ENCODE data around the gene RPP40.

Gene RPP40

GRCh38 chr6:4967301-4968030 lies 36.4 kb downstream of the RPP40 start:
- no peak for DNase-seq

- DNase-seq: no peak
These were observed 38.1 kb downstream of the RPP40 start for GRCh38 chr6:4965562-4966389.

GRCh38 chr6:4964675-4965561 lies 38.9 kb downstream of the RPP40 start:
- DNase-seq: no peak

- DNase-seq: no peak
These were observed 40.9 kb downstream of the RPP40 start for GRCh38 chr6:4962905-4963304.

GRCh38 chr6:4961322-4962168 lies 42.3 kb downstream of the RPP40 start:
- no peak for DNase-seq

- no peak for DNase-seq
These were observed 45.2 kb downstream of the RPP40 start for GRCh38 chr6:4958624-4959023.

- DNase-seq: no peak
These were observed 46.2 kb downstream of the RPP40 start for GRCh38 chr6:4957521-4958231.

- DNase-seq: no peak
These were observed 47.2 kb downstream of the RPP40 start for GRCh38 chr6:4956625-4957024.

GRCh38 chr6:4953440-4953839 lies 50.4 kb downstream of the RPP40 start:
- no peak for DNase-seq

GRCh38 chr6:4950836-4951533 lies 52.9 kb downstream of the RPP40 start:
- no peak for DNase-seq

- DNase-seq: no peak
These were observed 53.8 kb downstream of the RPP40 start for GRCh38 chr6:4950076-4950475.

- DNase-seq: no peak
These were observed 54.9 kb downstream of the RPP40 start for GRCh38 chr6:4948781-4949450.

GRCh38 chr6:4947716-4948115 lies 56.1 kb downstream of the RPP40 start:
- DNase-seq: no peak

- no peak for DNase-seq
These were observed 57.3 kb downstream of the RPP40 start for GRCh38 chr6:4946521-4946920.
